KMS-11 (cell line): ENCODE data around the gene STAG1.

Source experiments
- H2AFZ ChIP-seq: fragments of 200-600 bp; sonication (generic); 2 replicates; pipeline ENCODE4 v1.6.1; 2016; ENCODE audit warnings: antibody characterized with exemption, mixed run types, low read depth
- H3K27ac ChIP-seq: fragments of 200-600 bp; sonication (generic); 2 replicates; pipeline ENCODE4 v1.6.1; 2016; ENCODE audit warnings: mild to moderate bottlenecking, mixed run types
- H3K27me3 ChIP-seq: fragments of 200-600 bp; sonication (generic); 2 replicates; pipeline ENCODE4 v1.6.1; 2017; ENCODE audit warnings: mild to moderate bottlenecking, low read depth, mixed run types, moderate library complexity; ENCODE audit not compliant: insufficient read depth
- H3K36me3 ChIP-seq: fragments of 200-600 bp; sonication (generic); 2 replicates; pipeline ENCODE4 v1.6.1; 2017; ENCODE audit warnings: mild to moderate bottlenecking, mixed run types; ENCODE audit not compliant: insufficient read depth
- H3K4me1 ChIP-seq: fragments of 200-600 bp; sonication (generic); 2 replicates; pipeline ENCODE4 v1.6.1; 2016; ENCODE audit warnings: mild to moderate bottlenecking, low read depth, mixed run types; ENCODE audit not compliant: poor library complexity, severe bottlenecking
- H3K4me2 ChIP-seq: fragments of 200-600 bp; sonication (generic); 2 replicates; pipeline ENCODE4 v1.7.0; 2016; ENCODE audit warnings: mild to moderate bottlenecking, mixed run types
- H3K4me3 ChIP-seq: fragments of 200-600 bp; sonication (generic); IDR thresholded peaks from 2 replicates; pipeline ENCODE4 v1.6.1; 2017; ENCODE audit warnings: low read depth, low read length, mixed read lengths; ENCODE audit not compliant: insufficient read depth
- H3K79me2 ChIP-seq: fragments of 200-600 bp; sonication (generic); 2 replicates; pipeline ENCODE4 v1.6.1; 2016; ENCODE audit warnings: low read depth, mixed run types; ENCODE audit not compliant: insufficient read depth
- H3K9ac ChIP-seq: fragments of 200-600 bp; sonication (generic); 2 replicates; pipeline ENCODE4 v1.6.1; 2016; ENCODE audit warnings: mild to moderate bottlenecking, mixed run types
- H4K20me1 ChIP-seq: fragments of 200-600 bp; sonication (generic); 2 replicates; pipeline ENCODE4 v1.6.1; 2016; ENCODE audit warnings: mild to moderate bottlenecking, mixed run types; ENCODE audit not compliant: insufficient read depth
- TF ChIP-seq, protein P1 (sequence below): fragments of 200-600 bp; sonication (generic); conservative IDR thresholded peaks from 2 replicates; pipeline ENCODE4 v1.6.1; 2017; ENCODE audit warnings: low read depth, mild to moderate bottlenecking, antibody characterized with exemption, low read length, moderate library complexity, mixed read lengths

The STAG1 gene

GRCh38 chr3:136682740-136683312 is 69.4 kb downstream of the STAG1 start:
- H3K27me3 ChIP-seq, result no peaks in the 10 kb centered on the region
- TF ChIP-seq, protein P1, sequence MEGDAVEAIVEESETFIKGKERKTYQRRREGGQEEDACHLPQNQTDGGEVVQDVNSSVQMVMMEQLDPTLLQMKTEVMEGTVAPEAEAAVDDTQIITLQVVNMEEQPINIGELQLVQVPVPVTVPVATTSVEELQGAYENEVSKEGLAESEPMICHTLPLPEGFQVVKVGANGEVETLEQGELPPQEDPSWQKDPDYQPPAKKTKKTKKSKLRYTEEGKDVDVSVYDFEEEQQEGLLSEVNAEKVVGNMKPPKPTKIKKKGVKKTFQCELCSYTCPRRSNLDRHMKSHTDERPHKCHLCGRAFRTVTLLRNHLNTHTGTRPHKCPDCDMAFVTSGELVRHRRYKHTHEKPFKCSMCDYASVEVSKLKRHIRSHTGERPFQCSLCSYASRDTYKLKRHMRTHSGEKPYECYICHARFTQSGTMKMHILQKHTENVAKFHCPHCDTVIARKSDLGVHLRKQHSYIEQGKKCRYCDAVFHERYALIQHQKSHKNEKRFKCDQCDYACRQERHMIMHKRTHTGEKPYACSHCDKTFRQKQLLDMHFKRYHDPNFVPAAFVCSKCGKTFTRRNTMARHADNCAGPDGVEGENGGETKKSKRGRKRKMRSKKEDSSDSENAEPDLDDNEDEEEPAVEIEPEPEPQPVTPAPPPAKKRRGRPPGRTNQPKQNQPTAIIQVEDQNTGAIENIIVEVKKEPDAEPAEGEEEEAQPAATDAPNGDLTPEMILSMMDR, result no peak
- no peak overlapping the region for H2AFZ ChIP-seq
- no peak overlapping the region for H3K27ac ChIP-seq
- no peaks in the 10 kb centered on the region for H3K4me1 ChIP-seq
- no peak overlapping the region for H3K9ac ChIP-seq
- H3K4me2 ChIP-seq, result no peak overlapping the region
- no peaks in the 10 kb centered on the region; the same call in 1 of the 2 replicates for H4K20me1 ChIP-seq
- no peaks in the 10 kb centered on the region for H3K36me3 ChIP-seq
- peaks cover 85% of the 10 kb centered on the region; the same call in 1 of the 2 replicates for H3K79me2 ChIP-seq
- H3K4me3 ChIP-seq, result no peak overlapping the region

- H2AFZ ChIP-seq, result no peak overlapping the region
- no peak overlapping the region for H3K27ac ChIP-seq
- peaks cover 74% of the 10 kb centered on the region for H3K79me2 ChIP-seq
- no peak overlapping the region for H3K4me3 ChIP-seq
- peaks cover 25% of the 10 kb centered on the region for H3K4me1 ChIP-seq
- no peaks in the 10 kb centered on the region for H3K27me3 ChIP-seq
- no peaks in the 10 kb centered on the region for H3K36me3 ChIP-seq
- H3K9ac ChIP-seq, result no peak overlapping the region
- TF ChIP-seq, protein P1, result no peak
- no peak overlapping the region for H3K4me2 ChIP-seq
- H4K20me1 ChIP-seq, result peaks cover 3% of the 10 kb centered on the region; the same call in 1 of the 2 replicates
Observed at GRCh38 chr3:136678981-136679380, 73.2 kb downstream of the STAG1 start.

DNA sequence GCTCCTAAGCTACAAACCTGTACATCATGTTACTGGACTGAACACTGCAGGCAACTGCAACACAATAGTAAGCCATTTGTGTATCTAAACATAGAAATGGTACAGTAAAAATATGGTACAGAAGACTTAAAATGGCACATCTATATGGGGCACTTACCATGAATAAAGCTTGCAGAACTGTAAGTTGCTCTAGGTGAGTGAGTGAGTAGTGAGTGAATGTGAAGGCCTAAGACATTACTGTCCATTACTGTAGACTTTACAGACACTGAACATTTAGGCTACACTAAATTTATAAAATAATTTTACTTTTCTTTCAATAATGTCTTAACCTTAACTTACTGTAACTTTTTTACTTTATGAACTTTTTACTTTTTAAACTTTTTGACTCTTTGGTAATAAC is 76.2 kb downstream of the STAG1 start:
- Histone ChIP-seq H3K4me3 (no peak overlapping the region), H3K27me3 (no peaks in the 10 kb centered on the region), H3K4me2 (no peak overlapping the region), H3K27ac (no peak overlapping the region), H4K20me1 (peaks cover 3% of the 10 kb centered on the region; the same call in 1 of the 2 replicates), H3K9ac (no peak overlapping the region), H3K4me1 (peaks cover 25% of the 10 kb centered on the region), H3K36me3 (no peaks in the 10 kb centered on the region), H3K79me2 (peaks cover 80% of the 10 kb centered on the region), H2AFZ (no peak overlapping the region)
- TF ChIP-seq, protein P1, result no peak

- H3K27ac ChIP-seq, result no peak overlapping the region
- no peaks in the 10 kb centered on the region for H3K36me3 ChIP-seq
- H3K4me1 ChIP-seq, result peaks cover 25% of the 10 kb centered on the region
- H3K79me2 ChIP-seq, result peaks cover 84% of the 10 kb centered on the region
- H3K4me3 ChIP-seq, result no peak overlapping the region
- no peaks in the 10 kb centered on the region for H3K27me3 ChIP-seq
- TF ChIP-seq, protein P1, result no peak
- no peak overlapping the region for H2AFZ ChIP-seq
- no peak overlapping the region for H3K9ac ChIP-seq
- peaks cover 3% of the 10 kb centered on the region; the same call in 1 of the 2 replicates for H4K20me1 ChIP-seq
- H3K4me2 ChIP-seq, result no peak overlapping the region
Observed at GRCh38 chr3:136675150-136675858, 76.9 kb downstream of the STAG1 start.
